CD4-positive, alpha-beta T cell treated with Interleukin-15 for 4 hours (primary cell): Measurements from ENCODE around the gene TFPI2.

Source experiments
- DNase-seq: peaks from one replicate; pipeline ENCODE4 v3.0.0-alpha.2; 2020; ENCODE audit warnings: low spot score

The TFPI2 gene

DNA sequence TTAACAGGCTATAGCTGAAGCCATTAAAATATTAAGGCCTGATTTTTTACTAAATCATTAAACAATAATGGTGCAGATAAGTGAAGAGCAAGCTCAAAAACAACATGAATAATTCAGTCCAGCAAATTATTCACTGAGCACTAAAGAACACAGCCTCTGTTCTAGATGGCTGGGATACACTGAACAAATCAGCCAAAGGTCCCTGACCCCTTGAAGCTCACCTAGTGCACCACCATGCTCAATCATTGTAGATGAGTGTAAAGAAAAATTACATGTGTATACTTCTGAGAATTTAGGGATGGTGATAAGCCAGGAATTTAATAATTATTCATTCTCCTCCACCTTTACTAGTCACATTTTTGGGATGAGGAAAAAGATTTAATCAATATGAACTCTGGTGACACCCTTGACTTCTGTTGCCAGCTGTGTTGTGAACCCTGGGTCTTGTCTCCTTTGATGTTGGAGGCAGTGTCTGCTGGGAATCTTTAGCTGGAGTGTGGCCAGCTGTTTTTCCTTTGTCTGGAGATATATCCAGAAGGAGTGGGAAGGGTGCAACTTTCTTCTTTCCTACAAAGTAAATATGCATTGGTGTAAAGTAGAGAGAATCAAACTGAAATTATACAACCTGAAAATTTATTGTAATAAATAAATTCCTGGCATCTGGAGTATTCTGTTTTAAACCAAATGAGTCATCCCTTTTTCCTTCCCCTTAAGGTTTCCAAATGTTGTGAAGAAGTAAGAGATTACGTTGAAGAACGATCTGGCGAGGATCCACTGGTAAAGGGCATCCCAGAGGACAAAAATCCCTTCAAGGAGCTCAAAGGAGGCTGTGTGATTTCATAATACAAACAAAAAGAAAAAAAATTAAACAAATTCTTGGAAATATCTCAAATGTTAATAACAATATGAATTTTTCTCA lies 19.8 kb upstream of the TFPI2 start:
- DNase-seq = no peak

DNA sequence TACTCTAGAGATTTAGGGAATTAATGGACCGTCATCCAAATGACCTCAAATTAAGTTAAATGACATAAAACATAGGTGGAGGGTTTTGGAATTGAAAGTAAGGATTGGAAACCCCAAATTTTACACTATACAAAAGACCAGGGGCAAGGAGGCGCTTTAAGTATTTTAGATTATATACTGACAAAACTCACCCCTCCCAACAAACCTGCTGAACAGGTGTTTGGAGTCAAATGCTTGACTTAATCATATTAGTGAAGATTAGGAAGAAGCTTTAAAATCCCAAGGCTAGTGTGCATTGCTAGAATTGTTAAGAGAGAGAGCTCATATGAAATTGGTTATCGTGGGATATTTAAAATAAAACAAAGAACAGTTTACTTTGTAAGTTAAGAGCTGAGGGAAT lies 15.7 kb upstream of the TFPI2 start, which contains the start of gene GNGT1:
GNGT1 (plus strand) TSS at position 301 of the 400 bp plus-strand sequence. CDS start 180 bp downstream, outside the sequence.
- no peak for DNase-seq

DNA sequence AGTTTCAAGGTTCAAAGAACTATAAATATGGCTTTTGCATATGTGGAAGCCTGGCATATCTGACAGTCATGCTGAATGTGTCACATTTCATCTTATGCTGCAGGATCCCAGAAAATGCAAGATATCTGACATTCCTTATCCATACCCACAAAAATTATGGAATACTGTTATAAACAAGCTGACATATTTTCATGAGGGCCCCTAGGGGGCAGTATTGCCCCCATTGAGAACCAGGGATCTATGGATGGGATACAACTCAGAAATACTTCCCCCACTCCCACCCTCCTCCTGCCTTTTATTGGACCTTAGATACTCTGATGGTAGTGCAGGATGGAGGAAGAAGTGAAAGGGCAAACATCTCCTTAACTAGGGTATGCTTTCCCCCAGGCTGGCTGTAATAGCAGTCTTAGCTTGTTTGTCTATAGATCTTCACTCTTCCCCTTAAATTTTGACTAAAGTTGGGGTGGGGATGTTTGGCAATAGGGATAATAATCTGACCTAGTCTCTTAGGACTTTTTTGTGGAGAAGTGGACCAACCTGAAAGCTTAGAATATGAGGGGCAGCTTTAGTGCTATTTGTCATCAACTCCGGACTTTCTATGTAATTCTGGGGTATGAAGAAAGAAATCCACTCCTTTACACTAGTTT lies 12.3 kb upstream of the TFPI2 start:
- DNase-seq = no peak

- DNase-seq = no peak
Observed at GRCh38 chr7:93897680-93898079, 7.1 kb upstream of the TFPI2 start.

- no peak for DNase-seq
Observed at GRCh38 chr7:93895859-93896600, 5.5 kb upstream of the TFPI2 start.

GRCh38 chr7:93894966-93895640 lies 4.5 kb upstream of the TFPI2 start:
- DNase-seq = no peak

GRCh38 chr7:93894426-93894825 lies 3.9 kb upstream of the TFPI2 start:
- DNase-seq = no peak

DNA sequence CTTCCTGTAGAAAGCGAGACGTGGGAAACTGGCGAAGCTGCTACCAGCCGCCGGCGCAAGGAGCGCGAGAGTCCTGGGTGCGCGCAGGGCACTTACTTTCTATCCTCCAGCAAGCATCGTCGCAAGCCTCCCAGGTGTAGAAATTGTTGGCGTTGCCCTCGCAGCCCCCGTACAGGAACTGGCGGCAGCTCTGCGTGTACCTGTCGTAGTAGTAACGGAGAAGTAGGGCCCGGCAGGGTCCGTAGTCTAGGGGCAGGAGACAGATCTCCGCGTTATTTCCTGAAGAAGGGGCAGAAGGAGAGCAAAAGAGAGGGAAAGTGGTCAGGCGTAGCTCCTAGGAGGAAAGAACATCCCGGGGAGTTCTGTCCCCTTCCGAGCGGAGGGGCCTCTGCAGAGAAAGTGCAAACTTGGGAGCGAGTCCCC lies 501 bp downstream of the TFPI2 start:
- no peak for DNase-seq

- no peak for DNase-seq
Observed at GRCh38 chr7:93889261-93889660, 1.3 kb downstream of the TFPI2 start.

DNA sequence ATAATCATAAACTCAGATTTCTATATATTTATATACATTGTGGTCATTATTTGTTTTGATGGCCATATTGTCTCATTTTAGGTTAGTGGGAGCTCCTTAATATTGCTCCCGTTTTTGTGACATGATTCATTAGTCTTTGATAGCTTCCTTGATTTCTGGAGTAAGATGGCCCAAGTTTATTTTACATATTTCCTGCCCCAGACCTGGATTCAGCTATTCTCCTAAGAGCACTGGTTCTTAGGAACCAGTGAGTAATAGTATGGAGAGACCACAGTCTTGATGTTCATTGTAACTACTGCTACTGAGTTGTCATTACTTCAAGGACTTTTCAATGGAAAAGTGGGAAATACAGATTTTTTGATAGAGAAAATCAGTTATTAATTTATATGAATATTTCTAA lies 6.0 kb downstream of the TFPI2 start:
- no peak for DNase-seq

DNA sequence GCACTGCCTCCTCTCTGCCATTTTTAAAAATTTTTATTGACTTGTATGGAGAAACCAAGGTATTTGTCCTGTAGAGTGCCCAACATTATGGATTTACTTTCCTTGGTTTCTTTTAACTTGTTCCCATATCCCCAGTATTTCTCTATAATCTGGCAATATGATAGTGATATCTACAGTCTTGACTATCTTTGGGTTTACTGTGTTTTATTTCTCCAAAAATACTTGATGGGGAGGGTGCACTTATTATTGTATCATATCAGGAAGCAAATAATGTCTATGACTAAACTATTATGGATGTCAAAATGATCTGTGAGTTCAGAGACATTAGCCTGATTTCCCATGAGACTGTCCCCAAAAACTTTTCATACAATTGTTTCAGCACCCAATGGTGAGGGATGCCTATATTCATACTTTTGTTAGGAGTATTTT lies 6.6 kb downstream of the TFPI2 start:
- no peak for DNase-seq

DNA sequence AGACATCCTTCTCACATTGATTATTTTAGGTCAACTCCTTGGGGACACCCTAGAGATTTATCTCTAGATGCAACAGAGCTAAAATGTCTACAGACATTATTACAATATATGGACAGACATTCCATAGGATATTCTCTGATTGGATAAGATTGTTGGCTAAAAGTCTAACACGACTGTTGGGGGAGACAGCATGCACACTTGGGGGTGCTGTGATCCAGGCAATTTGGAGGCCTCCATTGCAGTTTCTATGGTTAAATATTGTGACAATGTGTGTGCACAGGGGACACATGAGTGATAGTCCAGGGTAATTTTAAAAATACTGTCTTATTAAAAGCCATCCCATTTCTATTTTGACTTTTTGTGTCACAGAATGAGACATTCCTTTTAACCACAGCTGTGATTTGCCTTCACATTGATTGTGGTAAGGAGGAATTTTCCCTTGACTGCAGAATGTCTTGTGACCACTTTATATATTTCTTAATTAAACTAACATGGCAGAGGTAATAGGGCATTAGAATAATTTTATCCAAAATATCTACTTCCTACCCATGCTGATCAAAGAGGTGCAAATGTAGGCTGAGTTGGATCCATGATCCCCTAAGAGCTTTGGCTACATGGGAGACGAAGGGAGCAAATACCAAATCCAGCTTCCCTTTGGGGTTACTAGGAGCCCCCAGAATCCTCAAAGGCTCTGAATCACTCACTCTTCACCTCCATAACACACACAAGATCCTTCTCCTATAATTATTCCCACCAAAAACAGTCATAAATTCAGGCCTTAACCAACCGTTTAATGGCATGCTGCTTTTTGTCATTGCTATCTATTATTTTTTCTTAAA lies 7.3 kb downstream of the TFPI2 start:
- no peak for DNase-seq

- no peak for DNase-seq
Observed at GRCh38 chr7:93882468-93882867, 8.1 kb downstream of the TFPI2 start.

DNA sequence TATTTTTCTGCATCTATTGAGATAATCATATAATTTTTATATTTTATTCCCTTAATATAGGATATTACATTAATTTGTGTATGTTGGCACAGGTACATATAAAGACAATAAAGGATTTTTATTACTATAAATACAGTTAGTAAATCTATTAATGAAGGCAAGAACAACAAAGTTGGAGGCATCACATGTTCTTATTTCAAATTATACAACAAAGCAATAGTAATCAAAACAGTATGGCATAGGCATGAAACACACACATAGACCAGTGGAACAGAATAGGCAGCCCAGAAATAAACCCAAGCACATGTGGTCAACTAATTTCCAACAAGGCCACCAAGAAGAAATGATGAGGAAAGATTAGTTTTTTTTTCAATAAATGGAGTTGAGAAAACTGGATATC lies 11.2 kb downstream of the TFPI2 start:
- DNase-seq = no peak

DNA sequence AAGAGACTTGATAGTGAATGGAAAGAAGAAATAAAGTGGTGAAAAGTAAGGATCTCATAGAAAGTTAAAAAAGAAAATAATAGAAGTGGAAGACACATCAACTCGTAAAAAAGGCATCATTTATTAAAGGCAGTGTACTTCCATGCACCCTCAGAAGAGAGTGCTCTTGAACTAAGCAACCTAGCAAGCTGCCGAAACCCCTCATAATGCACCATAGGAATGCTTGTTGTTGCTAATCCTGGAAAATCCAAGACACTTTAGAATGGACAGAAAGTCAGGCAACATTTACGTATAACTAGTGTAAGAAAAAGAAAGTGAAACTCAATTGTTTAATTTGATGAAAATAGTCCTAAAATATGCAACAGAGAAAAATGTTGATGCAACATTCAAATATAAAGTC lies 12.8 kb downstream of the TFPI2 start:
- DNase-seq = no peak

DNA sequence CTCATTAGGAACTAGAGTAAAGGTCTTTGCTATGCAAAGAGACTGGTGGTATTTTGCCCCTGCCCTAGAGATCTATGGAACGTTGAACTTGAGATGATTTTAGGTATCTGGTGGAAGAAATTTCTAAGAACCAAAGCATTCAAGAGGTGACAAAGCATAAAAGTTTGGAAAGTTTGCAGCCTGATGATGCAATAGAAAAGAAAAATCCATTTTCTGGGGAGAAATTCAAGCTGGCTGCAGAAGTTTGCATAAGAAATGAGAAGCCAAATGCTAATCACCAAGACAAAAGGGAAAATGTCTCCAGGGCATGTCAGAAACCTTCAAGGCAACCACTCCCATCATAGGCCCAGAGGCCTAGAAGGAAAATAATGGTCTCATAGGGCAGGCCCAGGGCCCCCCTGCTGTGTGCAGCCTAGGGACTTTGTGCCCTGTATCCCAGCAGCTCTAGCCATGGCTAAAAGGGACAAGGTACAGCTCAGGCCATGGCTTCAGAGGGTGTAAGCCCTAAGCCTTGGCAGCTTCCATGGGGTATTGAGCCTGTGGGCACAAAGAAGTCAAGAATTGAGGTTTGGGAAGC lies 16.5 kb downstream of the TFPI2 start:
- no peak for DNase-seq

GRCh38 chr7:93866886-93867285 lies 23.7 kb downstream of the TFPI2 start:
- no peak for DNase-seq

GRCh38 chr7:93862651-93863050 lies 27.9 kb downstream of the TFPI2 start:
- no peak for DNase-seq

GRCh38 chr7:93861325-93861949 lies 29.1 kb downstream of the TFPI2 start:
- no peak for DNase-seq

DNA sequence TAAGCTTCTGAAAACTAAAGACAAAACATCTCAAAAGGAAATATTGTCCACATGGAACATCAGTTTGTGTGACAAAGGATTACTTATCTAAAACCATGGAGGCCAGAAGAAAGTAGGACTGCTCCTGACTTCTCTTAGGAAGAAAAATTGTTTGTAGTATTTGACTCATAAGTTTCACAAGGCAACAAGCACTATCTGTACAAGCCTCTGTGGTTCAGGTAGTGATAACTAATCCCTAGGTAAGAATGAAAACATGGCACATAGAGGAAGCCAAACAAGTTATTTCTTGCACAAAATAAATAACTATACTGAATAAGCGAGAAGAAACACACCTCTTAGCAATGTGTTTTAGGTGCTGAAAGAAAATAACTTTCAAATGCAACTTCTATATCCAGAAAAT lies 30.3 kb downstream of the TFPI2 start:
- DNase-seq = no peak
